Chondrocyte (in vitro differentiated cells): Measurements from ENCODE around the gene DUSP28. TPM values are rescaled to one million over a fixed set of nuclear protein-coding genes. Genes with fewer than 3 reads are reported as not detected.
A peak's percentile ranks its signal among the peaks of the same experiment; 100 is the strongest.

Source experiments
- DNase-seq: peaks from one replicate; pipeline ENCODE4 v3.0.0; 2021; ENCODE audit warnings: mixed read lengths, low spot score
- H3K27ac Mint-ChIP-seq: one replicate; pipeline ENCODE4 v1.8.0; 2021; ENCODE audit warnings: mild to moderate bottlenecking, moderate library complexity, mixed read lengths; ENCODE audit not compliant: unreplicated experiment
- H3K27me3 Mint-ChIP-seq: 2 replicates; pipeline ENCODE4 v1.8.0; 2021; ENCODE audit warnings: low read depth, mixed read lengths
- H3K36me3 Mint-ChIP-seq: 2 replicates; pipeline ENCODE4 v1.8.0; 2021; ENCODE audit warnings: low read depth, mixed read lengths
- H3K4me1 Mint-ChIP-seq: 2 replicates; pipeline ENCODE4 v1.8.0; 2021; ENCODE audit warnings: low read depth, mild to moderate bottlenecking, mixed read lengths
- H3K4me3 Mint-ChIP-seq: one replicate; pipeline ENCODE4 v1.8.0; 2021; ENCODE audit warnings: mild to moderate bottlenecking, moderate library complexity, mixed read lengths; ENCODE audit not compliant: unreplicated experiment
- H3K9me3 Mint-ChIP-seq: 2 replicates; pipeline ENCODE4 v1.8.0; 2021; ENCODE audit warnings: low read depth, mixed read lengths
- CTCF ChIP-seq: fragments of 200-600 bp; sonication (generic); IDR thresholded peaks from 2 replicates; pipeline ENCODE4 v1.5.0; 2021; ENCODE audit warnings: antibody characterized with exemption, mild to moderate bottlenecking, moderate library complexity
- total RNA-seq: library from RNA; stranded (reverse); gene quantifications from 3 replicates; pipeline ENCODE4 v1.2.1, GENCODE V29; 2021

The DUSP28 gene
- total RNA-seq, 1 donor from 2014 or later, result 3.7 TPM

GRCh38 chr2:240572141-240573031 lies 12.2 kb downstream of the DUSP28 start:
- Mint-ChIP-seq H3K4me1 (peaks cover 25% of the 10 kb centered on the region), H3K9me3 (no peaks in the 10 kb centered on the region), H3K27ac (no peak overlapping the region), H3K4me3 (no peak overlapping the region), H3K36me3 (peaks cover 1% of the 10 kb centered on the region), H3K27me3 (no peaks in the 10 kb centered on the region)
- DNase-seq, result peak; percentile 95
- TF ChIP-seq CTCF, result no peak

- no peak for TF ChIP-seq CTCF
Measured at GRCh38 chr2:240573071-240573515, 12.9 kb downstream of the DUSP28 start.

GRCh38 chr2:240573516-240574385 lies 13.6 kb downstream of the DUSP28 start:
- no peak for TF ChIP-seq CTCF
- no peaks in the 10 kb centered on the region for H3K27me3 Mint-ChIP-seq
- H3K9me3 Mint-ChIP-seq, result no peaks in the 10 kb centered on the region
- peaks cover 20% of the 10 kb centered on the region for H3K4me1 Mint-ChIP-seq
- H3K36me3 Mint-ChIP-seq, result peaks cover 3% of the 10 kb centered on the region
- no peak overlapping the region for H3K4me3 Mint-ChIP-seq
- peak; percentile 85 for DNase-seq
- H3K27ac Mint-ChIP-seq, result no peak overlapping the region

More at GRCh38 chr2:240573071-240573515, 12.9 kb downstream of the DUSP28 start:
- Mint-ChIP-seq H3K27ac (no peak overlapping the region), H3K4me3 (no peak overlapping the region), H3K9me3 (no peaks in the 10 kb centered on the region), H3K4me1 (peaks cover 20% of the 10 kb centered on the region), H3K36me3 (peaks cover 1% of the 10 kb centered on the region), H3K27me3 (no peaks in the 10 kb centered on the region)
- peak; percentile 84 for DNase-seq

GRCh38 chr2:240574386-240575100 lies 14.4 kb downstream of the DUSP28 start:
- H3K4me1 Mint-ChIP-seq, result peaks cover 17% of the 10 kb centered on the region
- H3K4me3 Mint-ChIP-seq, result no peak overlapping the region
- H3K27ac Mint-ChIP-seq, result no peak overlapping the region
- DNase-seq, result peak; percentile 80
- peaks cover 3% of the 10 kb centered on the region for H3K36me3 Mint-ChIP-seq
- TF ChIP-seq CTCF, result no peak
- no peaks in the 10 kb centered on the region for H3K9me3 Mint-ChIP-seq
- H3K27me3 Mint-ChIP-seq, result no peaks in the 10 kb centered on the region
